Ectodermal cell (in vitro differentiated cells): ENCODE data around the gene MAP4K4.
"Not testable (repeated sequence)": the region's sequence is repeated elsewhere in the genome, so short reads cannot be mapped to it uniquely, and the experiment has no call there.

Experiments used
- H3K27ac ChIP-seq: 2 replicates; pipeline ENCODE4 v1.7.0; 2013; ENCODE audit warnings: mild to moderate bottlenecking, low read depth, low read length; ENCODE audit not compliant: insufficient read depth, poor library complexity, severe bottlenecking
- H3K27me3 ChIP-seq: 2 replicates; pipeline ENCODE4 v1.7.0; 2013; ENCODE audit warnings: mild to moderate bottlenecking, low read length; ENCODE audit not compliant: insufficient read depth, control insufficient read depth, poor library complexity, severe bottlenecking
- H3K36me3 ChIP-seq: one replicate; pipeline ENCODE4 v1.7.0; 2013; ENCODE audit warnings: low read length; ENCODE audit not compliant: control insufficient read depth, insufficient read depth
- H3K4me1 ChIP-seq: one replicate; pipeline ENCODE4 v1.7.0; 2013; ENCODE audit warnings: low read length; ENCODE audit not compliant: control insufficient read depth, insufficient read depth
- H3K4me3 ChIP-seq: 2 replicates; pipeline ENCODE4 v1.7.0; 2013; ENCODE audit warnings: low read depth, low read length, control low read depth; ENCODE audit not compliant: insufficient read depth
- H3K9me3 ChIP-seq: 2 replicates; pipeline ENCODE4 v1.7.0; 2013; ENCODE audit warnings: mild to moderate bottlenecking, low read length, moderate library complexity; ENCODE audit not compliant: control insufficient read depth
- WGBS, 2 experiments: methylation state at CpG; one replicate each; pipeline ENCODE4 v1.1.7; 2013; ENCODE audit warnings: missing lambda C conversion rate in 2 of 2; 5-methylcytosine and 5-hydroxymethylcytosine counted together

The MAP4K4 gene

GRCh38 chr2:101766337-101766736 is 68.8 kb downstream of the MAP4K4 start:
- no peaks in the 10 kb centered on the region for H3K9me3 ChIP-seq
- no peaks in the 10 kb centered on the region for H3K36me3 ChIP-seq
- 96 to 98% methylated on average over 2 of the region's 2 CpGs for WGBS, 2 experiments
- H3K4me1 ChIP-seq = peaks cover 57% of the 10 kb centered on the region
- H3K27ac ChIP-seq = no peak overlapping the region
- no peaks in the 10 kb centered on the region for H3K27me3 ChIP-seq
- H3K4me3 ChIP-seq = no peak overlapping the region

- Histone ChIP-seq H3K27ac (peak overlapping the region; percentile 83), H3K27me3 (no peaks in the 10 kb centered on the region), H3K4me3 (no peak overlapping the region), H3K36me3 (no peaks in the 10 kb centered on the region), H3K4me1 (peaks cover 65% of the 10 kb centered on the region), H3K9me3 (no peaks in the 10 kb centered on the region)
- 26 to 31% methylated on average over 5 of the region's 5 CpGs for WGBS, 2 experiments
These were observed 69.6 kb downstream of the MAP4K4 start for GRCh38 chr2:101766871-101767739.

- H3K27me3 ChIP-seq = no peaks in the 10 kb centered on the region
- H3K4me3 ChIP-seq = no peak overlapping the region
- 27 to 43% methylated on average over 3 of the region's 4 CpGs for WGBS, 2 experiments
- H3K36me3 ChIP-seq = no peaks in the 10 kb centered on the region
- H3K4me1 ChIP-seq = peaks cover 58% of the 10 kb centered on the region
- H3K27ac ChIP-seq = no peak overlapping the region
- H3K9me3 ChIP-seq = no peaks in the 10 kb centered on the region
These were observed 71.2 kb downstream of the MAP4K4 start for GRCh38 chr2:101768556-101769220.

GRCh38 chr2:101769726-101770125 is 72.2 kb downstream of the MAP4K4 start:
- not testable (repeated sequence) for H3K9me3 ChIP-seq, H3K4me3 ChIP-seq
- H3K4me1 ChIP-seq = peaks cover 54% of the 10 kb centered on the region

GRCh38 chr2:101770726-101771125 is 73.2 kb downstream of the MAP4K4 start:
- Histone ChIP-seq H3K4me1 (peaks cover 45% of the 10 kb centered on the region), H3K9me3 (no peaks in the 10 kb centered on the region), H3K4me3 (no peak overlapping the region), H3K36me3 (no peaks in the 10 kb centered on the region), H3K27ac (no peak overlapping the region), H3K27me3 (no peaks in the 10 kb centered on the region)
- WGBS, 2 experiments = 79 to 80% methylated on average over 2 of the region's 2 CpGs

More at GRCh38 chr2:101769726-101770125, 72.2 kb downstream of the MAP4K4 start:
- 81 to 91% methylated on average over 2 of the region's 3 CpGs for WGBS, 2 experiments
- H3K27ac ChIP-seq, H3K36me3 ChIP-seq, H3K27me3 ChIP-seq: not testable (repeated sequence)

GRCh38 chr2:101771227-101771902 is 73.9 kb downstream of the MAP4K4 start:
- Histone ChIP-seq H3K9me3 (no peaks in the 10 kb centered on the region), H3K4me3 (no peak overlapping the region), H3K27ac (no peak overlapping the region), H3K4me1 (peaks cover 40% of the 10 kb centered on the region), H3K27me3 (no peaks in the 10 kb centered on the region), H3K36me3 (no peaks in the 10 kb centered on the region)
- WGBS, 2 experiments = 94 to 97% methylated on average over 5 of the region's 5 CpGs

GRCh38 chr2:101771910-101772321 is 74.4 kb downstream of the MAP4K4 start:
- Histone ChIP-seq H3K27ac (no peak overlapping the region), H3K4me1 (peaks cover 37% of the 10 kb centered on the region)

GRCh38 chr2:101773137-101773536 is 75.6 kb downstream of the MAP4K4 start:
- WGBS, 2 experiments = 39 to 41% methylated on average over 5 of the region's 5 CpGs
- Histone ChIP-seq H3K9me3 (no peaks in the 10 kb centered on the region), H3K4me3 (no peak overlapping the region), H3K27me3 (no peaks in the 10 kb centered on the region), H3K4me1 (peaks cover 34% of the 10 kb centered on the region), H3K27ac (no peak overlapping the region), H3K36me3 (no peaks in the 10 kb centered on the region)

More at GRCh38 chr2:101771910-101772321, 74.4 kb downstream of the MAP4K4 start:
- Histone ChIP-seq H3K9me3 (no peaks in the 10 kb centered on the region), H3K36me3 (no peaks in the 10 kb centered on the region), H3K27me3 (no peaks in the 10 kb centered on the region), H3K4me3 (no peak overlapping the region)
- WGBS, 2 experiments = 67 to 77% methylated on average over 2 of the region's 2 CpGs

GRCh38 chr2:101773961-101774360 is 76.5 kb downstream of the MAP4K4 start:
- H3K4me1 ChIP-seq = peaks cover 27% of the 10 kb centered on the region
- H3K27me3 ChIP-seq, H3K4me3 ChIP-seq, H3K9me3 ChIP-seq, H3K36me3 ChIP-seq, H3K27ac ChIP-seq: not testable (repeated sequence)
- WGBS, 2 experiments = 93 to 97% methylated on average over 2 to 3 of the region's 3 CpGs

- Histone ChIP-seq H3K27me3 (no peaks in the 10 kb centered on the region), H3K27ac (no peak overlapping the region), H3K4me1 (peaks cover 29% of the 10 kb centered on the region), H3K4me3 (no peak overlapping the region), H3K36me3 (no peaks in the 10 kb centered on the region), H3K9me3 (no peaks in the 10 kb centered on the region)
- 90 to 92% methylated on average over 2 of the region's 2 CpGs for WGBS, 2 experiments
These were observed 77.6 kb downstream of the MAP4K4 start for GRCh38 chr2:101775092-101775491.
